Measurements from ENCODE around the gene CCDC13. TPM values are rescaled to one million over a fixed set of nuclear protein-coding genes. Genes with fewer than 3 reads are reported as not detected.

Gene CCDC13
- total RNA-seq, 1 experiment from 2014 or later = 0.82 TPM

DNA sequence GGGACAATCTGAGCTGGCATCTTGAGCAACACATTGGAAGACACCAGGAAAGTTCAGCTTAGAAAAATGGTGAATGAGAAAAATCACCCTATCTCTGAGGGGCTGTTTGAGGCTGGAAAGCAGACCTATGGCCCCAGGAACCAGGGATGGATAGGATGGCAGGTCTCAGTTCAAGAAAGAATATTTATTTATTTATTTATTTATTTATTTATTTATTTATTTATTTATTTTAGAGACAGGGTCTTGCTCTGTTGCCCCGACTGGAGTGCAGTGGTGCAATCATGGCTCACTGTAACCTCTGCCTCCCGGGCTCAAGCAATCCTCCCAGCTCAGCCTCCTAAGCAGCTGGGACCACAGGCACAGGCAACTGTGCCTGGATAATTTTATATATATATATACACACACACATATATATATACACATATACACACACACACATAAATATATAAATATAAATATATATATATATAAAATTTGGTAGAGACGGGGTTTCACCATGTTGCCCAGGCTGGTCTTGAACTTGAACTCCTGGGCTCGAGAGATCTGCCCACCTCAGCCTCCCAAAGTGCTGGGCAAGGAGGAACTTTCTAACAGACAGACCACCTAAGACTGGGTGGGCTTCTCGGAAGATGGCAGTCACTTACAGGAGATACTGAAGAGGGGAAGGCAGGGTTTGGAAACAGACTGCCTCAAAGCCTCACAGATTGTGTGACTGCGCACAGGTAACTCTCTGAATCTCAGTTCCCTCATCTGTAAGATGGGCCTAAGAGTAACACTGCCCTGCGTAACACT, 29.7 kb downstream of the CCDC13 start:
- Histone ChIP-seq H3K36me3 (ENCODE audit: control insufficient read depth, insufficient read depth, low read length) (no peaks in the 10 kb centered on the region), H3K4me3 (ENCODE audit: low read depth in 2 of 2, low read length in 2 of 2) (no peak overlapping the region), H3K4me1 (ENCODE audit: control insufficient read depth, insufficient read depth, low read length) (no peaks in the 10 kb centered on the region), H3K27me3 (ENCODE audit: control insufficient read depth, insufficient read depth, low read length) (no peaks in the 10 kb centered on the region), H3K9me3 (ENCODE audit: control insufficient read depth, insufficient read depth, low read depth, low read length) (no peaks in the 10 kb centered on the region), H3K27ac (ENCODE audit: low read length) (no peak overlapping the region)
- ATAC-seq = no peak
- CTCF ChIA-PET = no interaction called here
- DNase-seq (ENCODE audit: low read depth, low spot score) = no peak
- in situ Hi-C loops (cut with HindIII; ENCODE audit: low pct_unique_long_range_greater_than_20kb, low sequenced_read_pairs) (no loop called here), intact Hi-C loops (cut with micrococcal nuclease; ENCODE audit: unreplicated experiment) (loop anchor here (5.0 kb wide), 1 partner anchor 91 kb away; the partner anchor contains the start of gene ZBTB47)
- POLR2A ChIA-PET = no interaction called here
- no TSS peak for BruUV-seq (replicated peaks)
- TF ChIP-seq, protein P1, sequence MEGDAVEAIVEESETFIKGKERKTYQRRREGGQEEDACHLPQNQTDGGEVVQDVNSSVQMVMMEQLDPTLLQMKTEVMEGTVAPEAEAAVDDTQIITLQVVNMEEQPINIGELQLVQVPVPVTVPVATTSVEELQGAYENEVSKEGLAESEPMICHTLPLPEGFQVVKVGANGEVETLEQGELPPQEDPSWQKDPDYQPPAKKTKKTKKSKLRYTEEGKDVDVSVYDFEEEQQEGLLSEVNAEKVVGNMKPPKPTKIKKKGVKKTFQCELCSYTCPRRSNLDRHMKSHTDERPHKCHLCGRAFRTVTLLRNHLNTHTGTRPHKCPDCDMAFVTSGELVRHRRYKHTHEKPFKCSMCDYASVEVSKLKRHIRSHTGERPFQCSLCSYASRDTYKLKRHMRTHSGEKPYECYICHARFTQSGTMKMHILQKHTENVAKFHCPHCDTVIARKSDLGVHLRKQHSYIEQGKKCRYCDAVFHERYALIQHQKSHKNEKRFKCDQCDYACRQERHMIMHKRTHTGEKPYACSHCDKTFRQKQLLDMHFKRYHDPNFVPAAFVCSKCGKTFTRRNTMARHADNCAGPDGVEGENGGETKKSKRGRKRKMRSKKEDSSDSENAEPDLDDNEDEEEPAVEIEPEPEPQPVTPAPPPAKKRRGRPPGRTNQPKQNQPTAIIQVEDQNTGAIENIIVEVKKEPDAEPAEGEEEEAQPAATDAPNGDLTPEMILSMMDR (IDR thresholded peaks at IDR 0.05) = no peak
- TF ChIP-seq TCF7L2 (IDR thresholded peaks at IDR 0.05; ENCODE audit: low read depth, low read length) (no peak), REST (IDR thresholded peaks at IDR 0.05; ENCODE audit: insufficient read depth in 1 of 2, low read depth in 2 of 2, low read length in 1 of 2) (no peak), SIN3A (IDR thresholded peaks at IDR 0.05; ENCODE audit: borderline replicate concordance, insufficient read depth, low read depth, low read length) (no peak), POLR2AphosphoS5 (IDR thresholded peaks at IDR 0.05; ENCODE audit: low read depth, low read length) (no peak)

GRCh38 chr3:42742688-42743087, 30.4 kb downstream of the CCDC13 start:
- Histone ChIP-seq H3K27ac (ENCODE audit: low read length) (no peak overlapping the region), H3K4me1 (ENCODE audit: control insufficient read depth, insufficient read depth, low read length) (no peaks in the 10 kb centered on the region), H3K4me3 (ENCODE audit: low read depth in 2 of 2, low read length in 2 of 2) (no peak overlapping the region), H3K9me3 (ENCODE audit: control insufficient read depth, insufficient read depth, low read depth, low read length) (no peaks in the 10 kb centered on the region), H3K36me3 (ENCODE audit: control insufficient read depth, insufficient read depth, low read length) (no peaks in the 10 kb centered on the region), H3K27me3 (ENCODE audit: control insufficient read depth, insufficient read depth, low read length) (no peaks in the 10 kb centered on the region)
- intact Hi-C loops (cut with micrococcal nuclease; ENCODE audit: unreplicated experiment) = loop anchor here (5.0 kb wide), 1 partner anchor 90 kb away; the partner anchor contains the start of gene ZBTB47
- no peak for TF ChIP-seq POLR2AphosphoS5 (IDR thresholded peaks at IDR 0.05; ENCODE audit: low read depth, low read length)
- TF ChIP-seq TCF7L2 (IDR thresholded peaks at IDR 0.05; ENCODE audit: low read depth, low read length) = no peak
- TF ChIP-seq REST (IDR thresholded peaks at IDR 0.05; ENCODE audit: insufficient read depth in 1 of 2, low read depth in 2 of 2, low read length in 1 of 2) = no peak
- TF ChIP-seq, protein P1 (IDR thresholded peaks at IDR 0.05) = no peak
- no peak for TF ChIP-seq SIN3A (IDR thresholded peaks at IDR 0.05; ENCODE audit: borderline replicate concordance, insufficient read depth, low read depth, low read length)
- CTCF ChIA-PET = no interaction called here
- ATAC-seq = no peak
- in situ Hi-C loops (cut with HindIII; ENCODE audit: low pct_unique_long_range_greater_than_20kb, low sequenced_read_pairs) = no loop called here
- BruUV-seq (replicated peaks) = no TSS peak
- POLR2A ChIA-PET = no interaction called here
- no peak for DNase-seq (ENCODE audit: low read depth, low spot score)
